PC-9 (cell line): ENCODE results near the gene DDIT4. TPM values are rescaled to one million over a fixed set of nuclear protein-coding genes. Genes with fewer than 3 reads are reported as not detected.

Experiments
- BruUV-seq: library from RNA; stranded (reverse); fragments of 400-500 nt; replicated peaks from 2 replicates; lab custom pipeline; 2021; lab: Mats Ljungman, UMichigan
- CTCF ChIA-PET: fragments of 300-600 bp; sonication (Branson Sonifier 250); formaldehyde crosslinking; loops from one replicate; lab custom pipeline; 2022; ENCODE audit warnings: antibody characterized with exemption; lab: Charles Lee
- POLR2A ChIA-PET: fragments of 300-600 bp; sonication (Branson Sonifier 250); formaldehyde crosslinking; loops from one replicate; lab custom pipeline; 2022; ENCODE audit warnings: antibody characterized with exemption; ENCODE audit not compliant: unreplicated experiment; lab: Charles Lee
- DNase-seq, 2 experiments: peaks; one replicate each; pipeline versions ENCODE4 v3.0.0 to v3.0.0-alpha.2; 2015 to 2022; ENCODE audit warnings: mixed read lengths in 1 of 2
- H2AFZ ChIP-seq: fragments of 200-600 bp; sonication (generic); 2 replicates; pipeline ENCODE4 v1.8.1; 2017; ENCODE audit warnings: antibody characterized with exemption
- H3F3A ChIP-seq: fragments of 200-600 bp; sonication (generic); 2 replicates; pipeline ENCODE4 v1.8.1; 2017; ENCODE audit warnings: antibody characterized with exemption, mild to moderate bottlenecking, low read depth; ENCODE audit not compliant: insufficient read depth
- H3K27ac ChIP-seq: fragments of 200-600 bp; sonication (generic); 2 replicates; pipeline ENCODE4 v1.6.1; 2016; ENCODE audit warnings: mixed run types
- H3K27me3 ChIP-seq: fragments of 200-600 bp; sonication (generic); 2 replicates; pipeline ENCODE4 v1.6.1; 2016; ENCODE audit warnings: low read depth, mixed run types; ENCODE audit not compliant: insufficient read depth
- H3K36me3 ChIP-seq: fragments of 200-600 bp; sonication (generic); 2 replicates; pipeline ENCODE4 v1.6.1; 2016; ENCODE audit warnings: low read depth, mixed run types
- H3K4me1 ChIP-seq: fragments of 200-600 bp; sonication (generic); replicated peaks from 2 replicates; pipeline ENCODE4 v1.6.1; 2016; ENCODE audit warnings: mixed run types; ENCODE audit not compliant: insufficient read depth
- H3K4me2 ChIP-seq: fragments of 200-600 bp; sonication (generic); 2 replicates; pipeline ENCODE4 v1.6.1; 2017; ENCODE audit warnings: mixed run types
- H3K4me3 ChIP-seq: fragments of 200-600 bp; sonication (generic); 2 replicates; pipeline ENCODE4 v1.6.1; 2016; ENCODE audit warnings: mixed run types
- H3K79me2 ChIP-seq: fragments of 200-600 bp; sonication (generic); 2 replicates; pipeline ENCODE4 v1.6.1; 2017; ENCODE audit warnings: low read depth, mixed run types
- H3K9me2 ChIP-seq: fragments of 200-600 bp; sonication (generic); 2 replicates; pipeline ENCODE4 v1.8.1; 2017; ENCODE audit warnings: mild to moderate bottlenecking; ENCODE audit not compliant: insufficient read depth
- H3K9me3 ChIP-seq: fragments of 200-600 bp; sonication (generic); 2 replicates; pipeline ENCODE4 v1.8.1; 2016; ENCODE audit warnings: low read depth; ENCODE audit not compliant: insufficient read depth
- H4K20me1 ChIP-seq: fragments of 200-600 bp; sonication (generic); 2 replicates; pipeline ENCODE4 v1.8.1; 2017; ENCODE audit not compliant: insufficient read depth
- EZH2 ChIP-seq: fragments of 200-600 bp; sonication (generic); IDR thresholded peaks from 2 replicates; pipeline ENCODE4 v1.8.0; 2017; ENCODE audit warnings: antibody characterized with exemption, low read depth
- intact Hi-C: fragments of 100-400 bp; cut with micrococcal nuclease; formaldehyde crosslinking; loops from one replicate; pipeline ENCODE4 v1.10.0; 2022; ENCODE audit not compliant: unreplicated experiment
- total RNA-seq: library from RNA; stranded (reverse); gene quantifications from 2 replicates; pipeline ENCODE4 v1.2.3, GENCODE V29; 2021
- TF ChIP-seq, protein P1 (sequence below): fragments of 200-600 bp; sonication (generic); conservative IDR thresholded peaks from 2 replicates; pipeline ENCODE4 v1.6.1; 2017; ENCODE audit warnings: mixed run types, antibody characterized with exemption, mild to moderate bottlenecking, moderate library complexity

Gene DDIT4
- total RNA-seq, 1 experiment from 2014 or later = 212 TPM

GRCh38 chr10:72310241-72310633 is 36.5 kb downstream of the DDIT4 start:
- Histone ChIP-seq H3K79me2 (no peaks in the 10 kb centered on the region), H4K20me1 (no peaks in the 10 kb centered on the region), H3K9me2 (no peaks in the 10 kb centered on the region), H3F3A (peaks cover 72% of the 10 kb centered on the region), H2AFZ (peak overlapping the region; percentile 37; the same call in 1 of the 2 replicates), H3K36me3 (no peaks in the 10 kb centered on the region), H3K4me3 (peak overlapping the region; percentile 43; the same call in 1 of the 2 replicates), H3K27me3 (no peaks in the 10 kb centered on the region), H3K4me2 (peak overlapping the region; percentile 80), H3K4me1 (peaks cover 74% of the 10 kb centered on the region), H3K27ac (peak overlapping the region; percentile 93), H3K9me3 (no peaks in the 10 kb centered on the region)
- TF ChIP-seq EZH2 = no peak
- TF ChIP-seq, protein P1, sequence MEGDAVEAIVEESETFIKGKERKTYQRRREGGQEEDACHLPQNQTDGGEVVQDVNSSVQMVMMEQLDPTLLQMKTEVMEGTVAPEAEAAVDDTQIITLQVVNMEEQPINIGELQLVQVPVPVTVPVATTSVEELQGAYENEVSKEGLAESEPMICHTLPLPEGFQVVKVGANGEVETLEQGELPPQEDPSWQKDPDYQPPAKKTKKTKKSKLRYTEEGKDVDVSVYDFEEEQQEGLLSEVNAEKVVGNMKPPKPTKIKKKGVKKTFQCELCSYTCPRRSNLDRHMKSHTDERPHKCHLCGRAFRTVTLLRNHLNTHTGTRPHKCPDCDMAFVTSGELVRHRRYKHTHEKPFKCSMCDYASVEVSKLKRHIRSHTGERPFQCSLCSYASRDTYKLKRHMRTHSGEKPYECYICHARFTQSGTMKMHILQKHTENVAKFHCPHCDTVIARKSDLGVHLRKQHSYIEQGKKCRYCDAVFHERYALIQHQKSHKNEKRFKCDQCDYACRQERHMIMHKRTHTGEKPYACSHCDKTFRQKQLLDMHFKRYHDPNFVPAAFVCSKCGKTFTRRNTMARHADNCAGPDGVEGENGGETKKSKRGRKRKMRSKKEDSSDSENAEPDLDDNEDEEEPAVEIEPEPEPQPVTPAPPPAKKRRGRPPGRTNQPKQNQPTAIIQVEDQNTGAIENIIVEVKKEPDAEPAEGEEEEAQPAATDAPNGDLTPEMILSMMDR = no peak
- CTCF ChIA-PET = no interaction called here
- peak; percentile 85 to 87 for DNase-seq
- BruUV-seq = TSS peak; percentile 76
- POLR2A ChIA-PET = no interaction called here
- intact Hi-C loops = loop anchor here (1.0 kb wide), 1 partner anchor 12 kb away; no protein-coding TSS in a partner anchor

DNA sequence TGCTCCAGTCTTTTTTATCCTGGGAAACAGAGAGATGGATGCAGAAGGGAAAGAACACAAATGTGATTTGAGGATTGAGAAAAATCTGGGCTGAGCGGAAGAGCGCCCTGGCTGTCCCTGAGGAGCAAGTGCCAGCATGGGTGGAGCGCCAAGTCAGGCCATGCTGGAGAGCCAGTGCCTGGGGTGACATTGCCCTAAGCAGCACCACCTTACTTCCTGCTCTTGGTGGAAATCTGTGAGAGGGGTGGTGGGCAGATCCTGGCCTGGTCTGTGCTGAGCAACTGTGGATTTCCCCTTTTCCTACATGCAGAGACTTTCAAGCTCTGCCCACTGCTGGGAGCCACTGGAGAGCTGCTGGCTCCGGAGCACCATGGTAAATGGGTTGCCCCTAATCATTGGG is 36.9 kb downstream of the DDIT4 start:
- CTCF ChIA-PET = no interaction called here
- Histone ChIP-seq H3K4me2 (peak overlapping the region; percentile 80), H3K27me3 (no peaks in the 10 kb centered on the region), H3F3A (peaks cover 76% of the 10 kb centered on the region), H3K4me1 (peaks cover 78% of the 10 kb centered on the region), H3K36me3 (no peaks in the 10 kb centered on the region), H2AFZ (peak overlapping the region; percentile 37; the same call in 1 of the 2 replicates), H3K9me3 (no peaks in the 10 kb centered on the region), H3K4me3 (peak overlapping the region; percentile 43; the same call in 1 of the 2 replicates), H3K27ac (peak overlapping the region; percentile 93), H4K20me1 (no peaks in the 10 kb centered on the region), H3K9me2 (no peaks in the 10 kb centered on the region), H3K79me2 (no peaks in the 10 kb centered on the region)
- POLR2A ChIA-PET = no interaction called here
- TF ChIP-seq, protein P1 = 0 out of 2 replicates have a peak, but pooled peaks have one; percentile 11
- TF ChIP-seq EZH2 = no peak
- no TSS peak for BruUV-seq
- intact Hi-C loops = loop anchor here (1.0 kb wide), 1 partner anchor 12 kb away; no protein-coding TSS in a partner anchor
- DNase-seq = peak; percentile 76 to 79

- intact Hi-C loops = no loop called here
- POLR2A ChIA-PET = no interaction called here
- Histone ChIP-seq H3K27ac (peak overlapping the region; percentile 93), H3K9me3 (no peaks in the 10 kb centered on the region), H3K9me2 (no peaks in the 10 kb centered on the region), H2AFZ (no peak overlapping the region), H3K4me2 (peak overlapping the region; percentile 80; the same call in 1 of the 2 replicates), H3K36me3 (no peaks in the 10 kb centered on the region), H3K27me3 (no peaks in the 10 kb centered on the region), H3K79me2 (no peaks in the 10 kb centered on the region), H4K20me1 (no peaks in the 10 kb centered on the region), H3K4me3 (no peak overlapping the region), H3F3A (peaks cover 81% of the 10 kb centered on the region), H3K4me1 (peaks cover 88% of the 10 kb centered on the region)
- BruUV-seq = no TSS peak
- no peak for TF ChIP-seq EZH2
- TF ChIP-seq, protein P1 = no peak
- CTCF ChIA-PET = no interaction called here
- DNase-seq = no peak
Measured at GRCh38 chr10:72311667-72312066, 37.9 kb downstream of the DDIT4 start.
